ENCODE results near the gene TRPM5. TPM values are rescaled to one million over a fixed set of nuclear protein-coding genes. Genes with fewer than 3 reads are reported as not detected.

TRPM5 gene
- total RNA-seq, 1 experiment from 2014 or later, result not detected

DNA sequence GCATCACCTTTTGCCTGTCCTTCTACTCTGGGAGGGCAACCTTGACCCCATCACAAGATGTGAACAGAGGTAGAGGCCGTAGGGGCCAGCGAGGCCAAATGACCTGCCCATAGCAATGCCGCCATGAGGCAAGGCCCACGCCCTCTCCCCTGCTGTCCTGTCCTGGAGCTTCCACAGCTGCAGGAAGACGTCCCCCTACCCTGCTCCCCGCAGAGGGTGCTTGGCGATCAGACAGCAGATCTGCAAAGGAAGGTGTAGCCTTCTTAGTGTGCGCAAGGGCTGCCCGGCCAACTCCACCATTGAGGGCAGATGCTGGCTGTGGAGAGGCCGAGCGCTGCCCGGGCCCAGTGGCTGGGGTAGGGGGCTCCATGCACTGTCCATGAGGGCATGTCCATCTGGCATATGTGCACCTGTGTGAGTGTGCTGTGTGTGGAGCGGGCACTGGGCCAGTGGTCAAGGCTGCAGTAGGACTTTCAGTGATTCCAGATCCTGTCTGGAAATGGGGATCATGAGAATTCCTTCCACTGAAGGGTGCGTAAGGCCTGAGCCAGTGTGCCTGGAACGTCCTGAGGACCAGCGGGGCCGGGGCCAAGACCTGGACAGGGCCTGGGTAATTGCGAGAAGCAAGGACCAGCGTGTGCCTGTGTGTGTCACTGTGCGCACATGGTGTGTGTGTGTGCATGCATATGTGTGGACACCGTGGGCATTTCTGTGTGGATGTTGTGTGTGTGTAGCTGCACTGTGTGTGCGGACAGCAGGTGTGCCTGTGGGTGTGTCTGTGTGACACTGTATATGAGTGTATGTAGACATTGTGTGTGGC lies 11.0 kb downstream of the TRPM5 start:
- DNase-seq (ENCODE audit: low read depth in 1 of 2, low spot score in 2 of 2), result no peak
- H3K9me3 ChIP-seq (replicated peaks), result peaks cover 2% of the 10 kb centered on the region; the same call in 1 of the 2 replicates
- H3K36me3 ChIP-seq, result no peaks in the 10 kb centered on the region
- H3K4me3 ChIP-seq, result no peak overlapping the region
- H3K27me3 ChIP-seq (replicated peaks), result peaks cover 19% of the 10 kb centered on the region
- no peak overlapping the region for H3K27ac ChIP-seq
- no peaks in the 10 kb centered on the region for H3K4me1 ChIP-seq (replicated peaks)

DNA sequence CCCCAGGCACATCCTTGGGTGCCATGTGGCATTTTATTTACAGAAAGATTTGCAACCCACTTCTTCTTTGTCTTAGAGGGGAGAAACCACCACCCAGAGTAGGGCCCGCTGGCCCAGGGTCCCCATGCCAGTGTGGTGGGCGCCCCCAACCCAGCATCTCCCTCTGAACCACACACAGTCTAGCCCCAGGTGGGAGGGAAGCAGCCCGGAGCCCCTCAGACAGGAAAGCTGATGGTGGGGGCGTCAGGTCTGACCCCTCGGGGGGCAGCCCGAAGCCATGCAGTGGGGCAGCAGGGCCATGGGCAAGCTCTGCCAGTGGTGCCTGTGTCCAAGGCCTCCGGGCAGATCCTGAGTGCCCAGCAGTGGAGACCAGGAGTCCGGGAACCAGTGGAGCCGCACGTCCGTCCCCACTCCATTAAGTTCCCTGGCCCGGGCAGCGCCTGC lies 11.7 kb downstream of the TRPM5 start:
- peaks cover 12% of the 10 kb centered on the region for H3K27me3 ChIP-seq (replicated peaks)
- H3K9me3 ChIP-seq (replicated peaks), result peaks cover 2% of the 10 kb centered on the region; the same call in 1 of the 2 replicates
- no peak overlapping the region for H3K4me3 ChIP-seq
- DNase-seq (ENCODE audit: low read depth in 1 of 2, low spot score in 2 of 2), result no peak
- no peaks in the 10 kb centered on the region for H3K4me1 ChIP-seq (replicated peaks)
- no peaks in the 10 kb centered on the region for H3K36me3 ChIP-seq
- no peak overlapping the region for H3K27ac ChIP-seq

DNA sequence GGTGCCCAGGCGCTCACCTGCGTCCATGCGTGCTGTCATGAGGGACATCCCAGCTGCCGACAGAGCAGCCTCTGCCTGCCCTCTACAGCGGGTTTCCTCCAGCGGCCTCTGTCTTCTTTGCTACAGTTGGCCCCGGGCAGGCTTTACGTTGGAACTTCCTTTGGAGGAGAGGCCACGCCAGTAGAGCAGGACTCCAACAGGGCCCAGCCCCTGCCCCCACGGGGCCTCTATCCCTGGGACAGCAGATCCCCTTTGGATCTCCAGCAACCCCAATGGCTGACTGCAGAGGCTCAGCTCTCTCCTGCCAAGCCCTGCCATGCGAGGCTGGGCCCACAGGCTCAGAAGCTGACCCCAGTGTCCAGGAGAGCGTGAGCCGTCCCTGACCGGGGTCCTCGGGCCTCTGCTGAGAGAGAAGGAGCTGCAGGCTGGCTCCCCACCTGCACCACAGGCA lies 12.1 kb downstream of the TRPM5 start:
- no peak overlapping the region for H3K4me3 ChIP-seq
- H3K4me1 ChIP-seq (replicated peaks), result no peaks in the 10 kb centered on the region
- H3K36me3 ChIP-seq, result no peaks in the 10 kb centered on the region
- H3K27ac ChIP-seq, result no peak overlapping the region
- peaks cover 2% of the 10 kb centered on the region; the same call in 1 of the 2 replicates for H3K9me3 ChIP-seq (replicated peaks)
- peaks cover 8% of the 10 kb centered on the region for H3K27me3 ChIP-seq (replicated peaks)
- DNase-seq (ENCODE audit: low read depth in 1 of 2, low spot score in 2 of 2), result no peak

DNA sequence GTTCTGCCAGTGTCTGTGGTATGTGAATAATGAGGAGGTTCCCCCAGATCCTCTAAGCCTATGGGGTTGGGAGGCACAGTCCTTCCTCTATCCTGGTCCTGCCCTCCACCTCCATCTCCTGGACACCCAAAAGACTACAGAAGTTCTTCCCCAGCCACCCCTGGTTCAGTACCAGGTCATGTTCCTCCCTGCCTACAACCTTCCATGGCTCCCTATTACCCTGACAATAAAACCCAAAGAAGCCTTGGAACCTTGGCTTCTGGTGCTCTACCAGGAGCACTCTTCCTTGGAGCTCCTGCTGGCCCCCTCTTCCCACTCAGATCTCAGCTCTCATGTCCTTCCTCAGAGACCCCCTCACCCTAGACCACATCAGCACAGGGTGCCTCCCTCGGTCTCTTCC lies 12.9 kb downstream of the TRPM5 start:
- Histone ChIP-seq H3K36me3 (no peaks in the 10 kb centered on the region), H3K27me3 (replicated peaks) (peaks cover 5% of the 10 kb centered on the region; the same call in 1 of the 2 replicates), H3K9me3 (replicated peaks) (peaks cover 2% of the 10 kb centered on the region; the same call in 1 of the 2 replicates), H3K27ac (no peak overlapping the region), H3K4me3 (no peak overlapping the region), H3K4me1 (replicated peaks) (no peaks in the 10 kb centered on the region)
- no peak for DNase-seq (ENCODE audit: low read depth in 1 of 2, low spot score in 2 of 2)

DNA sequence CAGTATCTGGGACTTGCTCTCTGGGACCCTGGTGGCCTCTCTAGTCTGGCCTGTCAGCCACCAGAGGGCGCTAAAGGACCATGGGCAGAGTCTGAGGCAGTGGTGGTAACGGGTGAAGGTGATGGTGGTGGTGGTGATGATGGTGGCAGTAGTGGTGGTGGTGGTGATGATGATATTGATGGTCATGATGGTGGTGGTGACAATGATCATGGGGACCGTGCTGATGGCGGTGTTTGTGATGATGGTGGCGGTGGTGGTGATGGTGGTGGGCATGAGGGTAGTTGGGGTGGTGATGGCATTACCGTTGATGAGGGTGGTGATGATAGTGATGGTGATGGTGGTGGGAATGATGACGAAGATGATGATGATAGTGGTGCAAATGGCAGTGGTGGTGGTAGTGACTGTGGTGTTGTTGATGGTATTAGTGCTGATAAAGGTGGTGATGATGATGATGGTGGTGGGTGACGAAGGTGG lies 16.0 kb downstream of the TRPM5 start:
- H3K27ac ChIP-seq, result no peak overlapping the region
- H3K36me3 ChIP-seq, result no peaks in the 10 kb centered on the region
- DNase-seq (ENCODE audit: low read depth in 1 of 2, low spot score in 2 of 2), result peak; percentile 36 to 76
- H3K4me1 ChIP-seq (replicated peaks), result no peaks in the 10 kb centered on the region
- peaks cover 30% of the 10 kb centered on the region for H3K27me3 ChIP-seq (replicated peaks)
- peaks cover 2% of the 10 kb centered on the region; the same call in 1 of the 2 replicates for H3K9me3 ChIP-seq (replicated peaks)
- no peak overlapping the region for H3K4me3 ChIP-seq

DNA sequence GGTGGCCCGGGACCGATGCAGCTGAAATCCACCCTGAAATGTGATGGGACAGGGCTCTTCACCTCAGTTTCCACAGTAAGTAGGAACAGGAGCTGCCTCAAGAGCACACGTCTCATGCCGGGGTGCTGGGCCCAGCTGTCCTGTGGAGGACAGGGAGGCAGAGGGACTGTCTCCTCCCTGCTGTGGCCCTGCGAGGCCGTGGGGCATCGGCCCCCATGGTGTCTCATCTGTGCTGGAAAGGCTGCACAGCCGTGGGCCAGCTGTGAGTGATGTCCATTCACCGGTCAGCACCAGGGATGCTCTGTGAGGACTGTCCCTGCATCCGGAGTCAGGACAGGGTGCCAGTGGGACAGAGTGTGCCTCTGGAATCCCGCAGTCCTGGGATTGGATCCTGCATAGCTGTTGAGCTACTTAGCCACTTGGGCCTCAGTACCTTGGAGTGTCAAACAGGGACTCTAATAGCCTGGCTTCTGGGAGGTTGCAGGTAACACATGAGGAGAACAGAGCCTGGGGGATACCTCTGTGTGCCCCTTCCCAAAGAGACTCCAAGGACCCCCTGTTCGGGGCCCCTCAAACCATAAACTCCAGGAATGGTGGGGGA lies 16.5 kb downstream of the TRPM5 start:
- H3K27me3 ChIP-seq (replicated peaks), result peaks cover 35% of the 10 kb centered on the region
- no peak for DNase-seq (ENCODE audit: low read depth in 1 of 2, low spot score in 2 of 2)
- no peak overlapping the region for H3K27ac ChIP-seq
- H3K9me3 ChIP-seq (replicated peaks), result peaks cover 2% of the 10 kb centered on the region; the same call in 1 of the 2 replicates
- H3K4me3 ChIP-seq, result no peak overlapping the region
- no peaks in the 10 kb centered on the region for H3K36me3 ChIP-seq
- H3K4me1 ChIP-seq (replicated peaks), result no peaks in the 10 kb centered on the region

DNA sequence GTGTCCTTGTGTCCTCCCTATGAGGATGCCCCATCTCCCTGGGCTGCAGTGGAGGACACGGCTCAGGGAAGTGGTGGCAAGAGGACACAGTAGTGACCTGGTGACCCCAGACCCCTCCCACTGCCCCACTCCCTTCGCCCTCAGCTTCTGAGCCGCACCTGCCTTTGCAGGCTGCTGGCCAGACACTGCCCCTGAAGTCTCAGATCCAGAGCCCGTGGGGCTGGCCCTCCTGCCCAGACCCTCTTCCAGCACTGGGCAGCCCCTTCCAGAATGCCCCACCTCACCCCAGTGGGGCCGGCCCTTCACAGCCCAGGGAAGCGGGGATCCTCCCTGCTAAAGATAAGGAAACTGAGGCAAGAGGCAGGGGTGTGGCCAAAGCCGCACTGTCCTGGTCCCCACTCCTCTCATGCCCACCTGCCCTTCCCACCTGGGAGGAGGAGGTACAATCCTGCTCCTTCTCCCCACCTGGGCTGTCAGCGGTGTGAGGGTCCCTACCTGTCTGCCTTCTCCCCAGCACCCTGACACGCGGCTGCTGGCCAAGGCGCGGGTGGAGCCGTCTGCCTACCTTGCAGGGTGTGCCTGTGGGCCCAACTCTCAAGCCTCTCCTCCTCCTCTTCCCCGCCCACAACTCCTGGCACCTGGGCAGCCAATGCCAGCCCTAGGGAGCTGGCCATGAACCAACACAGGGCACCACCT lies 17.3 kb downstream of the TRPM5 start:
- H3K27me3 ChIP-seq (replicated peaks), result peaks cover 37% of the 10 kb centered on the region
- peaks cover 2% of the 10 kb centered on the region; the same call in 1 of the 2 replicates for H3K9me3 ChIP-seq (replicated peaks)
- H3K4me1 ChIP-seq (replicated peaks), result no peaks in the 10 kb centered on the region
- DNase-seq (ENCODE audit: low read depth in 1 of 2, low spot score in 2 of 2), result no peak
- no peak overlapping the region for H3K27ac ChIP-seq
- H3K4me3 ChIP-seq, result no peak overlapping the region
- H3K36me3 ChIP-seq, result no peaks in the 10 kb centered on the region

DNA sequence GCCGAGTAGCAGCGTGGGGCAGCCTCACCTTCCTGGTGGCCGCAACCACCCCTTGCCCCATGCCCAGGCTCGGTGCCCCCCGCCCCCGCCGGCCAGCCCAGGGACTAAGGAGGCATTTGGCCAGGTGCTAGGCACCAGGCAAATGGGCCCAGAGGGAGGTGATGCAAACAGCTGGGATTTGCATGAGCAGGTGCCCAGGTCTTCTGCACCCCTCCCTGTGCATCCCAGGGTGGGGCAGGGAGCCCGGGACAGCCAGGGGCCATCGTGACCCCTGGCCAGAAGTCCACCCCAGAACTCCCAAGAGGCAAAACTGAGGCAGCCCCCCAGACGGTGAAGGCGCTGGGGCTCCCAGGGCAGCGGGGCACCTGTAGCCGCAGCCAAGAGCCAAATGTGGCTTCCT lies 18.1 kb downstream of the TRPM5 start:
- no peaks in the 10 kb centered on the region for H3K36me3 ChIP-seq
- H3K27ac ChIP-seq, result no peak overlapping the region
- no peak for DNase-seq (ENCODE audit: low read depth in 1 of 2, low spot score in 2 of 2)
- H3K4me1 ChIP-seq (replicated peaks), result no peaks in the 10 kb centered on the region
- H3K9me3 ChIP-seq (replicated peaks), result peaks cover 2% of the 10 kb centered on the region; the same call in 1 of the 2 replicates
- H3K27me3 ChIP-seq (replicated peaks), result peaks cover 42% of the 10 kb centered on the region
- H3K4me3 ChIP-seq, result no peak overlapping the region

DNA sequence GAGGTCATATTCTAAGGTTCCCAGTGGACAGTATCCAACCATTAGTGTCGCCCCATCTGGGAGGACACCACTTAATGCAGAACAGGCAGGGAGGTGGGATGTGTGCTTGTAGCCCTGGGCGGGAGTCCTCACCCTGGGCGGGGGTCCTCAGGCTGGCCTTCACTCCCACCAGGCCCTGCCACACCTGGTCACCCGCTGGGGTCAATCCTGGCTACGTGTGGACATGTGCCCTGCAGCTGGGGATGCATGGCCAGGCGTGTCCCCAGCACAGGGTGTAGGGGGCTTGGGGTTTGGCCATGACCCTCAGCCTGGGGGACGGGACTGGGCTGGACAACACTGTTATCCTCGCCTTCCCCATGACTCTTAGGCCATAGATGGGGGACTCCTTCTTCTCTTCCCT lies 18.8 kb downstream of the TRPM5 start:
- no peaks in the 10 kb centered on the region for H3K4me1 ChIP-seq (replicated peaks)
- no peak overlapping the region for H3K4me3 ChIP-seq
- peaks cover 2% of the 10 kb centered on the region; the same call in 1 of the 2 replicates for H3K9me3 ChIP-seq (replicated peaks)
- DNase-seq (ENCODE audit: low read depth in 1 of 2, low spot score in 2 of 2), result no peak
- no peak overlapping the region for H3K27ac ChIP-seq
- H3K27me3 ChIP-seq (replicated peaks), result peaks cover 47% of the 10 kb centered on the region
- H3K36me3 ChIP-seq, result no peaks in the 10 kb centered on the region

DNA sequence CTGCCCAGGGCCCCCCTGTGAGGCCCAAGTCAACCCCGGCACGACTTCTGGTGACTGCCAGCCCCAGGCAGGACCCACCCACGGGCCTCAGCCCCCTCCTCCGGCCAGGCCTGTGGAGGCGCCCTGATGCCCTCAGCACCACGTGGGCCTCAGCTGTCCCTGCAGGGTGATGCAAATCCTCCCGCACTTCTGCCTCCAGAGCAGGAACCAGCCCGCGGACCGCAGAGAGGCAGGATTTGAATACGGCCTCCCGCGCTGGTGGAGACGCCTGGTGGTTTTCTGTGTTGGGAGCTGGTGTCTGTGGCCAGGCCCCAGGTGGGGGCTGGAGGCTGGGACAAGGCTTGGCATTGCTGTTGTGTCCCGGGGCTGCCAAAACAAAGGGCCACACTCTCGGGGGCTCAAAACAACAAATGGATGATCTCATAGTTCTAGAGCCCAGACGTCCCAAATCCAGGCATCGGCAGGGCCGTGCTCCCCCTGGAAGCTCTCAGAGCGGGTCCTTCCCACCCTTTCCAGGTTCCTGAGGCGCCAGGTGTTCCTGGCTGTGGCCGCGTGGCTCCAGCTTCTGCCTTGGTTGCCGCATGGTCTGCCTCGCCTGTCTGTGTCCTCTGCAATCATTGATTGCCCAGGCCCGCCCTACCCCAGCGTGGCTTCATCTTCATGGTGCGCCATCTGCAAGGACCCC lies 19.4 kb downstream of the TRPM5 start:
- DNase-seq (ENCODE audit: low read depth in 1 of 2, low spot score in 2 of 2), result no peak
- peaks cover 47% of the 10 kb centered on the region for H3K27me3 ChIP-seq (replicated peaks)
- H3K36me3 ChIP-seq, result no peaks in the 10 kb centered on the region
- H3K4me1 ChIP-seq (replicated peaks), result no peaks in the 10 kb centered on the region
- no peak overlapping the region for H3K4me3 ChIP-seq
- H3K9me3 ChIP-seq (replicated peaks), result peaks cover 2% of the 10 kb centered on the region; the same call in 1 of the 2 replicates
- no peak overlapping the region for H3K27ac ChIP-seq

DNA sequence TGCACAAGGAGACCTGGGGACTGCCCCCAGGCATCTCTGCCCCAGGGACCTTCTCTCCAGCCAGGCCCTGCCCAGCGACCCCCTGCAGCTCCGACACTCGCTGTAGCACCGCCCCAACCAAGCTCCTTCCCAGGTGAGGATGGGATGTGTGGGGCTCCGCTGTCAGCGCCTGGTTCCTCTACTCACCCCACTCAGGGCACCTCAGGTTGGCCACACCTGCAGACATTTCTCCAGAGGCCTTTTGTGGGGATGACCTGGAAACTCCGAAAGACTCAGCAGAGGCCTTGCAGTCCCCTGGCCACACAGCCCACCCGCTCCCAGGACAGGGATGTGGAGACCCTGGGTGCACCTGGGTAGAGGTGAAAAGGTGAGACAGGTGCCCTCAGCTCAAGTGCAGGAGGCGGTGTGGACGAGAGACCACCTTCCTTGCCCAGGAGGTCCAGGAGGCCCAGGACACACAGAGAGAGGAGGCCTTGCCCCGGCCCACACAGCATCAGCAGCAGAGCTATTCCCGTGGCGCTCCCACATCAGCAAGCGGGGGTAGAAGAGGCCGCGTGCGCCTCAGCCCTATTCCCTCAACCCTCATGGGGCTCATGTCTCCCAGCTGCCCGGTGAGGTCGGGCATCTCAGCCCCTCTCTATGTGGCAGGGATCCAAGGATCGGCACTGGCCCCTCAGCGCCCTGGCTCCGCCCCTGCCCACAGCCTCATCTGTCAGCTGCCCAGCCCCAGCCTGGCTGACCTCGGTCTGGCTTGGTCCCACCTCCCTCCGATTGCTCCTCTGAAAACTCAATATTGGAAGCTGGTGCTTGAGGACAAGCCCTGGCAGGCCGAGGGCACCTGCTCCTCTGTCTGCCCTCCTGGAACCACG lies 20.9 kb downstream of the TRPM5 start:
- no peak for DNase-seq (ENCODE audit: low read depth in 1 of 2, low spot score in 2 of 2)
- no peaks in the 10 kb centered on the region; the same call in 1 of the 2 replicates for H3K9me3 ChIP-seq (replicated peaks)
- no peak overlapping the region for H3K4me3 ChIP-seq
- H3K27me3 ChIP-seq (replicated peaks), result peaks cover 47% of the 10 kb centered on the region
- H3K4me1 ChIP-seq (replicated peaks), result no peaks in the 10 kb centered on the region
- H3K36me3 ChIP-seq, result no peaks in the 10 kb centered on the region
- H3K27ac ChIP-seq, result no peak overlapping the region

DNA sequence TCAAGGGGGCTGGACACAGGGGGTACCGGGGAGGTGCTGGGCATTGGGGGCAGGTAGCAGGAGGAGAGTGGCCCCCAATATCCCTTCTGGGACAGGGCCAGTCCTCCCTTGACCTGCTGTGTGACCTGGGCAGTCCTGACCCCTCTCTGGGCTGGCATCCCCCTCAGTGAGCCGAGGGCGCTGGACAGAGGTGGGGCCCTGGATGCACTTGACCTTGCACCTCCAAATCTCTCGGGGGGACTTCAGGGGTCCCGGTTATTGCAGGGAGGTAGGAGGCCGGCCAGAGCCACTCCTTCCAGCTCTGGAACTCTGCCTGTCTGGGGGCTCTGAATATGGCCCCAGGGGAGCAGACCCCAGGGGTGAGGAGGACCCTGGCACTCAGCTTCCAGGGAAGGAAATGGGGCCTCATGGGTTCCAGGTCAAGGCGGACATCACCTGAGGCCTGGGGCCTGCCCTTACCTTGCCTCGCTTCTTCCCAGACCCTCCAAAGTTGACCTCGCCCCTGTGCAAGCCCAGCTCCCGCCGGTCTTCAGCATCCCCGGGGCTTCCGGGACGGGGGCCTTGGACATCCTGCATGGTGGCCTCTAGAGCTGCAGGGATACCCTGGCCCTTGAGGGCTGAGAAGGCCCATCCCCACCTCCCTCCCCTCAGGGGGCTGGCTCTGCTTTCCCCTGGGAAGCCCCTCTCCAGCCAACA lies 21.7 kb downstream of the TRPM5 start:
- no peak for DNase-seq (ENCODE audit: low read depth in 1 of 2, low spot score in 2 of 2)
- Histone ChIP-seq H3K4me1 (replicated peaks) (no peaks in the 10 kb centered on the region), H3K27ac (no peak overlapping the region), H3K9me3 (replicated peaks) (no peaks in the 10 kb centered on the region), H3K36me3 (no peaks in the 10 kb centered on the region), H3K27me3 (replicated peaks) (peaks cover 50% of the 10 kb centered on the region), H3K4me3 (no peak overlapping the region)
